DOHH2 (cell line): ENCODE data around the gene DPH7.

ENCODE experiments used
- H3F3A ChIP-seq: fragments of 200-600 bp; sonication (generic), shearing (Covaris generic); 2 replicates; pipeline ENCODE4 v1.6.0; 2016; ENCODE audit warnings: antibody characterized with exemption, mild to moderate bottlenecking; ENCODE audit not compliant: control insufficient read depth, insufficient read depth
- H3K27ac ChIP-seq: fragments of 200-600 bp; sonication (generic); 2 replicates; pipeline ENCODE4 v1.5.1; 2014; ENCODE audit warnings: low read depth, mild to moderate bottlenecking, low read length, moderate library complexity
- H3K27me3 ChIP-seq: fragments of 200-600 bp; sonication (generic); 2 replicates; pipeline ENCODE4 v1.6.1; 2014; ENCODE audit warnings: mild to moderate bottlenecking, low read length, mixed read lengths; ENCODE audit not compliant: control insufficient read depth
- H3K36me3 ChIP-seq: fragments of 200-600 bp; sonication (generic); 2 replicates; pipeline ENCODE4 v1.6.1; 2014; ENCODE audit warnings: mild to moderate bottlenecking, low read length, moderate library complexity, mixed read lengths; ENCODE audit not compliant: control insufficient read depth
- H3K4me1 ChIP-seq: fragments of 200-600 bp; sonication (generic); 2 replicates; pipeline ENCODE4 v1.6.1; 2014; ENCODE audit warnings: mild to moderate bottlenecking, low read length, mixed read lengths; ENCODE audit not compliant: control insufficient read depth
- H3K4me2 ChIP-seq: fragments of 200-600 bp; sonication (generic); 2 replicates; pipeline ENCODE4 v1.6.0; 2014; ENCODE audit warnings: mild to moderate bottlenecking, low read length, moderate library complexity
- H3K4me3 ChIP-seq: fragments of 200-600 bp; sonication (generic); 2 replicates; pipeline ENCODE4 v1.5.1; 2014; ENCODE audit warnings: mild to moderate bottlenecking, low read length, mixed read lengths
- H3K79me2 ChIP-seq: fragments of 200-600 bp; sonication (generic); 2 replicates; pipeline ENCODE4 v1.6.1; 2014; ENCODE audit warnings: mild to moderate bottlenecking, low read length, mixed read lengths; ENCODE audit not compliant: control insufficient read depth
- H3K9me2 ChIP-seq: fragments of 200-600 bp; sonication (generic); replicated peaks from 2 replicates; pipeline ENCODE4 v1.6.1; 2014; ENCODE audit warnings: mild to moderate bottlenecking, low read length, mixed read lengths; ENCODE audit not compliant: control insufficient read depth
- H3K9me3 ChIP-seq: fragments of 200-600 bp; sonication (generic); 2 replicates; pipeline ENCODE4 v1.6.1; 2014; ENCODE audit warnings: antibody characterized with exemption, low read length, mixed read lengths; ENCODE audit not compliant: control insufficient read depth, insufficient read depth
- H4K20me1 ChIP-seq: fragments of 200-600 bp; sonication (generic); 2 replicates; pipeline ENCODE4 v1.6.0; 2014; ENCODE audit warnings: low read depth, mild to moderate bottlenecking, antibody characterized with exemption, low read length, moderate library complexity; ENCODE audit not compliant: control insufficient read depth, insufficient read depth
- EZH2phosphoT487 ChIP-seq: fragments of 200-600 bp; sonication (generic); IDR thresholded peaks from 2 replicates; pipeline ENCODE4 v1.6.1; 2017; ENCODE audit warnings: borderline replicate concordance, mild to moderate bottlenecking, antibody characterized with exemption, low read length, moderate library complexity, mixed read lengths
- TF ChIP-seq, protein P1 (sequence below): fragments of 200-600 bp; sonication (generic); IDR thresholded peaks from one replicate; pipeline ENCODE4 v1.5.1; 2014; ENCODE audit warnings: antibody characterized with exemption, mild to moderate bottlenecking, low read depth, low read length; ENCODE audit not compliant: poor library complexity, severe bottlenecking

Gene DPH7

DNA sequence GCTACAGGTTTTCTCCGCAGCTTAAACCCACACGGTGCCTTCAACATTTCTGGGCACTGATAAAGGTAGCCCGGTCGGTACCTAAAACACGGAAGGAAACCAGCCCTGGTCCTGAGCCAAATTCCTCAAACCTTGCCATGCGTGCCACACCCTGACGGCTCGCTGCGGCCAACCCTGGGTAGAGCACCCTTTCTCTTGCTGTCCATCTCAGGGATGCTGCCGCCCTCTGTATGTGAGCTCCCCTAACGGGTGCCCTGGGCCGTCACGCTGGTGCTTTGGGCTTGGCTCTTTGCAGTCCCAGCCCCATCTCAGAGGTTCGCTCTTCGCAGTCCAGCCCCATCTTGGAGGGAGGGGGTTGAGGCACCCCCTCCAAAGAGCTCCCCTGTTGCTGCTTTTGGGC is 72.5 kb downstream of the DPH7 start:
- Histone ChIP-seq H3K4me1 (no peaks in the 10 kb centered on the region), H3K4me2 (no peak overlapping the region), H3F3A (peaks cover 9% of the 10 kb centered on the region), H3K9me3 (no peaks in the 10 kb centered on the region), H3K4me3 (no peak overlapping the region), H3K9me2 (no peaks in the 10 kb centered on the region), H3K27ac (no peak overlapping the region), H3K36me3 (no peaks in the 10 kb centered on the region), H3K79me2 (no peaks in the 10 kb centered on the region), H4K20me1 (no peaks in the 10 kb centered on the region), H3K27me3 (no peaks in the 10 kb centered on the region)
- TF ChIP-seq, protein P1, sequence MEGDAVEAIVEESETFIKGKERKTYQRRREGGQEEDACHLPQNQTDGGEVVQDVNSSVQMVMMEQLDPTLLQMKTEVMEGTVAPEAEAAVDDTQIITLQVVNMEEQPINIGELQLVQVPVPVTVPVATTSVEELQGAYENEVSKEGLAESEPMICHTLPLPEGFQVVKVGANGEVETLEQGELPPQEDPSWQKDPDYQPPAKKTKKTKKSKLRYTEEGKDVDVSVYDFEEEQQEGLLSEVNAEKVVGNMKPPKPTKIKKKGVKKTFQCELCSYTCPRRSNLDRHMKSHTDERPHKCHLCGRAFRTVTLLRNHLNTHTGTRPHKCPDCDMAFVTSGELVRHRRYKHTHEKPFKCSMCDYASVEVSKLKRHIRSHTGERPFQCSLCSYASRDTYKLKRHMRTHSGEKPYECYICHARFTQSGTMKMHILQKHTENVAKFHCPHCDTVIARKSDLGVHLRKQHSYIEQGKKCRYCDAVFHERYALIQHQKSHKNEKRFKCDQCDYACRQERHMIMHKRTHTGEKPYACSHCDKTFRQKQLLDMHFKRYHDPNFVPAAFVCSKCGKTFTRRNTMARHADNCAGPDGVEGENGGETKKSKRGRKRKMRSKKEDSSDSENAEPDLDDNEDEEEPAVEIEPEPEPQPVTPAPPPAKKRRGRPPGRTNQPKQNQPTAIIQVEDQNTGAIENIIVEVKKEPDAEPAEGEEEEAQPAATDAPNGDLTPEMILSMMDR, result no peak
- no peak for TF ChIP-seq EZH2phosphoT487

DNA sequence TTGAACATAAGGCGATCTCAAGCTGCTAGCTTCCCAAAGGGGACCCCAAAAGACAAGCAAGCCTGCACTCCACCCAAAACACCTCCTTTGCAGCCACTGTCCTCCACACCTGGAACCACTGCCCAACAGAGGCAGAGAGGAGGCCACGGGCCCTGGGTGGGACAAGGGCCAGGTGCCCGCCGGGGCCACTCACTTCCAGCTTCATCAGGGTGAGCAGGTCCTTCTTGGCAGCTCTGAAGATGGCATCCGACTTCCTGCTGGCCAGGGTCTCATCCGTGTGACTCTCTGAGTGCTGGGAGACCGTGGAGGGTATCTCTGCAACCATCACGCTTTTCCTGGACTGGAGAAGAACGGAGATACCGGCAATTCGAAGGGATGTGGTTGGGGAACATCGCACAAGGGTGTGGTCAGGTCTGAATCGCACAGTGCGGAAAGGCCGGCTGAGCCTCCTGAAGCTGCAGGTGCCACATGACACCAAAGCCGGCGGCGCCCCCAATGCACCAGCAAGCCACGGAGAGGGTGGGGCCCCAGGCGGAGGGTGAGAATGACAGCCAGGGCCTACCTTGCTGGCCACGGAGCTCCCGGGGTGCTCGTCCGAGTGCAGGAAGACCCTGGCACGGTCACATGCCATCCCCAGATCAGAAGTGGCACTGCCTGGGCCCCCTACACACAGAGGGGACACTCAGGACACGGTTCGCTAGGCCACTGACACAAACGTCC is 73.1 kb downstream of the DPH7 start:
- H3F3A ChIP-seq, result peaks cover 9% of the 10 kb centered on the region
- no peak overlapping the region for H3K4me3 ChIP-seq
- H3K36me3 ChIP-seq, result no peaks in the 10 kb centered on the region
- H3K27me3 ChIP-seq, result no peaks in the 10 kb centered on the region
- H3K27ac ChIP-seq, result no peak overlapping the region
- no peaks in the 10 kb centered on the region for H3K9me3 ChIP-seq
- H4K20me1 ChIP-seq, result no peaks in the 10 kb centered on the region
- no peaks in the 10 kb centered on the region for H3K9me2 ChIP-seq
- no peaks in the 10 kb centered on the region for H3K4me1 ChIP-seq
- H3K79me2 ChIP-seq, result no peaks in the 10 kb centered on the region
- no peak overlapping the region for H3K4me2 ChIP-seq
- TF ChIP-seq EZH2phosphoT487, result no peak
- TF ChIP-seq, protein P1, result no peak
